ENCODE data around the gene FILIP1L. TPM values are rescaled to one million over a fixed set of nuclear protein-coding genes. Genes with fewer than 3 reads are reported as not detected.

Gene FILIP1L
- total RNA-seq, 4 donors from 2014 or later, result 26.7 to 46.3 (median 30.8) TPM

- DNase-seq (ENCODE audit: low spot score in 2 of 2), result no peak
- Histone ChIP-seq H3K4me3 (no peak overlapping the region), H3K27ac (no peak overlapping the region), H3K27me3 (no peaks in the 10 kb centered on the region), H3K4me1 (no peaks in the 10 kb centered on the region), H3K9me3 (no peaks in the 10 kb centered on the region), H3K36me3 (no peaks in the 10 kb centered on the region)
- WGBS, 2 donors, result 75 to 82% methylated on average over 3 of the region's 3 CpGs
- TF ChIP-seq CTCF (IDR thresholded peaks at IDR 0.05) (no peak), POLR2A (IDR thresholded peaks at IDR 0.05) (no peak), EP300 (IDR thresholded peaks at IDR 0.05) (no peak)
These were observed 204.4 kb downstream of the FILIP1L start for GRCh38 chr3:99909714-99910495.

GRCh38 chr3:99907959-99908544 is 206.2 kb downstream of the FILIP1L start:
- Histone ChIP-seq H3K27ac (no peak overlapping the region), H3K27me3 (no peaks in the 10 kb centered on the region), H3K9me3 (no peaks in the 10 kb centered on the region), H3K4me1 (peaks cover 0 to 8% (median 0%) of the 10 kb centered on the region in 4 donors), H3K4me3 (no peak overlapping the region), H3K36me3 (no peaks in the 10 kb centered on the region)
- WGBS, 2 donors, result 82 to 84% methylated on average over 2 of the region's 2 CpGs
- TF ChIP-seq CTCF (IDR thresholded peaks at IDR 0.05) (no peak), POLR2A (IDR thresholded peaks at IDR 0.05) (no peak), EP300 (IDR thresholded peaks at IDR 0.05) (no peak)
- DNase-seq (ENCODE audit: low spot score in 2 of 2), result no peak

GRCh38 chr3:99903869-99904268 is 210.4 kb downstream of the FILIP1L start:
- H3K4me1 ChIP-seq, result peaks cover 0 to 34% (median 11%) of the 10 kb centered on the region in 4 donors
- H3K27ac ChIP-seq, result no peak overlapping the region
- H3K4me3 ChIP-seq, result no peak overlapping the region
- H3K36me3 ChIP-seq, result no peaks in the 10 kb centered on the region
- H3K27me3 ChIP-seq, result no peaks in the 10 kb centered on the region
- TF ChIP-seq CTCF (IDR thresholded peaks at IDR 0.05), result no peak
- no peak for TF ChIP-seq POLR2A (IDR thresholded peaks at IDR 0.05)
- no peak for TF ChIP-seq EP300 (IDR thresholded peaks at IDR 0.05)
- no peaks in the 10 kb centered on the region for H3K9me3 ChIP-seq
- no peak for DNase-seq (ENCODE audit: low spot score in 2 of 2)

GRCh38 chr3:99902091-99902490 is 212.2 kb downstream of the FILIP1L start:
- TF ChIP-seq POLR2A (IDR thresholded peaks at IDR 0.05), result no peak
- TF ChIP-seq EP300 (IDR thresholded peaks at IDR 0.05), result no peak
- TF ChIP-seq CTCF (IDR thresholded peaks at IDR 0.05), result no peak
- H3K27ac ChIP-seq, result peak overlapping the region in 2 of 4 donors; percentile 57 to 62
- DNase-seq (ENCODE audit: low spot score in 2 of 2), result no peak

More at GRCh38 chr3:99902091-99902490, 212.2 kb downstream of the FILIP1L start:
- no peaks in the 10 kb centered on the region for H3K9me3 ChIP-seq
- WGBS, 2 donors, result 29 to 44% methylated on average over 1 of the region's 1 CpG
- no peaks in the 10 kb centered on the region for H3K36me3 ChIP-seq
- H3K4me1 ChIP-seq, result peaks cover 0 to 34% (median 11%) of the 10 kb centered on the region in 4 donors
- no peaks in the 10 kb centered on the region for H3K27me3 ChIP-seq
- no peak overlapping the region for H3K4me3 ChIP-seq
